HCT116 (cell line): Measurements from ENCODE around the gene WASHC2A. TPM values are rescaled to one million over a fixed set of nuclear protein-coding genes. Genes with fewer than 3 reads are reported as not detected.
"Not testable (repeated sequence)": the region's sequence is repeated elsewhere in the genome, so short reads cannot be mapped to it uniquely, and the experiment has no call there.

Experiments used
- ATAC-seq: fragments of 200-7000 bp; cut with Tn5 transposase; 2 replicates; pipeline ENCODE4 v1.9.1; 2020; ENCODE audit warnings: mild to moderate bottlenecking, moderate library complexity
- BruUV-seq: library from RNA; stranded (reverse); fragments of 400-500 nt; replicated peaks from 2 replicates; lab custom pipeline; 2021; lab: Mats Ljungman, UMichigan
- CTCF ChIA-PET: fragments of 300-600 bp; sonication (Branson Sonifier 250); formaldehyde crosslinking; loops from one replicate; lab custom pipeline; 2021; ENCODE audit warnings: antibody characterized with exemption; lab: Charles Lee
- POLR2A ChIA-PET: fragments of 300-600, 350-600 bp; sonication (Branson Sonifier 250); formaldehyde crosslinking; loops from one replicate; lab custom pipeline; 2021; ENCODE audit warnings: antibody characterized with exemption; lab: Charles Lee
- RAD21 ChIA-PET, 2 experiments: fragments of 300-600 bp; sonication (Branson Sonifier 250); formaldehyde crosslinking; loops; one replicate each; lab custom pipeline; 2023; ENCODE audit warnings: low total read pairs in 2 of 2; ENCODE audit not compliant: uncharacterized antibody in 2 of 2, unreplicated experiment in 2 of 2, low non-redundant PET in 1 of 2; lab: Charles Lee
- DNase-seq: peaks from one replicate; pipeline ENCODE4 v3.0.0-alpha.2; 2010; ENCODE audit warnings: low read depth, low spot score
- H2AFZ ChIP-seq: fragments of 200-600 bp; shearing (Covaris generic), sonication (generic); 2 replicates; pipeline ENCODE4 v1.6.1; 2017; ENCODE audit warnings: low read depth, mixed run types, mixed read lengths, antibody characterized with exemption, low read length; ENCODE audit not compliant: poor library complexity, severe bottlenecking
- H3K27ac ChIP-seq: 2 replicates; pipeline ENCODE4 v1.5.1; 2012; ENCODE audit warnings: low read depth, low read length
- H3K27me3 ChIP-seq: fragments of 200-600 bp; sonication (generic); 2 replicates; pipeline ENCODE4 v1.6.1; 2016; ENCODE audit warnings: mixed run types, low read length, mixed read lengths; ENCODE audit not compliant: insufficient read depth
- H3K36me3 ChIP-seq, 2 experiments: fragments of 200-500 bp in 1 of 2; fragments of 200-600 bp in 1 of 2; sonication (Bioruptor generic) in 1 of 2; sonication (generic) in 1 of 2; 2 replicates each; pipeline versions ENCODE4 v1.5.1 to v1.6.1; 2014 to 2016; ENCODE audit warnings: low read length in 2 of 2, inconsistent platforms in 1 of 2, mixed read lengths in 1 of 2, mixed run types in 1 of 2; ENCODE audit not compliant: insufficient read depth in 2 of 2, control insufficient read depth in 1 of 2
- H3K4me1 ChIP-seq, 2 experiments: fragments of 200-600 bp in 1 of 2; sonication (generic) in 1 of 2; 2 replicates each; pipeline versions ENCODE4 v1.5.1 to v1.6.1; 2012 to 2017; ENCODE audit warnings: low read length in 2 of 2, inconsistent platforms in 1 of 2, mild to moderate bottlenecking in 1 of 2, mixed read lengths in 1 of 2, mixed run types in 1 of 2, moderate library complexity in 1 of 2; ENCODE audit not compliant: insufficient read depth in 2 of 2, control insufficient read depth in 1 of 2
- H3K4me2 ChIP-seq: fragments of 200-600 bp; sonication (generic); 2 replicates; pipeline ENCODE4 v1.6.1; 2017; ENCODE audit warnings: mixed run types, low read length, mixed read lengths
- H3K4me3 ChIP-seq, 2 experiments: fragments of 200-600 bp in 1 of 2; sonication (generic) in 1 of 2; replicated peaks in 1 of 2; 2 replicates each; pipeline ENCODE4 v1.5.1; 2011 to 2016; ENCODE audit warnings: low read length in 2 of 2, control low read depth in 1 of 2, low read depth in 1 of 2, mild to moderate bottlenecking in 1 of 2, mixed read lengths in 1 of 2, mixed run types in 1 of 2
- H3K79me2 ChIP-seq: fragments of 200-600 bp; sonication (generic); 2 replicates; pipeline ENCODE4 v1.6.1; 2017; ENCODE audit warnings: mild to moderate bottlenecking, mixed run types, low read length, moderate library complexity, mixed read lengths; ENCODE audit not compliant: insufficient read depth
- H3K9ac ChIP-seq: fragments of 200-600 bp; sonication (generic); 2 replicates; pipeline ENCODE4 v1.6.1; 2016; ENCODE audit warnings: low read length, mixed read lengths
- H3K9me2 ChIP-seq: fragments of 200-600 bp; sonication (generic), shearing (Covaris generic); 2 replicates; pipeline ENCODE4 v1.6.1; 2017; ENCODE audit warnings: mixed run types, mild to moderate bottlenecking, moderate library complexity; ENCODE audit not compliant: insufficient read depth
- H3K9me3 ChIP-seq, 2 experiments: fragments of 200-500 bp in 1 of 2; fragments of 200-600 bp in 1 of 2; sonication (Bioruptor generic) in 1 of 2; sonication (generic) in 1 of 2; 2 replicates each; pipeline ENCODE4 v1.6.1; 2014 to 2017; ENCODE audit warnings: low read length in 2 of 2, mixed read lengths in 2 of 2, inconsistent platforms in 1 of 2, low read depth in 1 of 2, mild to moderate bottlenecking in 1 of 2, mixed run types in 1 of 2, moderate library complexity in 1 of 2; ENCODE audit not compliant: control insufficient read depth in 1 of 2, insufficient read depth in 1 of 2
- H4K20me1 ChIP-seq: fragments of 200-600 bp; sonication (generic), shearing (Covaris generic); 2 replicates; pipeline ENCODE4 v1.6.1; 2017; ENCODE audit warnings: mixed run types, mild to moderate bottlenecking, moderate library complexity; ENCODE audit not compliant: insufficient read depth
- RAD21 ChIP-seq: IDR thresholded peaks from 2 replicates; pipeline ENCODE4 v1.6.1; 2012; ENCODE audit warnings: low read depth, mild to moderate bottlenecking
- intact Hi-C: fragments of 100-400 bp; cut with micrococcal nuclease; formaldehyde crosslinking; loops from 2 replicates; pipeline ENCODE4 v1.10.0; 2022
- total RNA-seq: library from RNA; stranded (reverse); gene quantifications from one replicate; pipeline ENCODE4 v1.2.1, GENCODE V29; 2021; ENCODE audit not compliant: unreplicated experiment

WASHC2A gene
- total RNA-seq, 1 experiment from 2014 or later = 19.2 TPM

DNA sequence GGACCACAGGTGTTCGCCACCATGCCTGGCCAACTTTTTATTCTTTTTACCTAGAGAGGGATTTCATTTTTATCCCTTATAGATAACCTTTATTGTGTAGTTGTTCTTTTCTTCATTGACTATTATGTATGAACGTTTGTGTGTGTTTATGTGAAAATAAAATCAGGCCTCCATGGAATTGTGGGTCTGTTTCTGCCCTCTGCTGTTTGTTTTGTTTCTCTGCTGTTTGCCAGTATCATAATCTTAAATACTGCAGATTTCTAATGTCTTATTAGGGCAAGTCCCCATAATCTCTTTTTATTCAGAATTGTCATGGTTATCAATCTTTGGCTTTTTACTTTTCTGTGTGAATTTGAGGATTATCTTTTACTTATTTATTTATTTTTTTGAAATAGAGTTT is 7.8 kb downstream of the WASHC2A start:
- H3K9me3 ChIP-seq, DNase-seq, H2AFZ ChIP-seq, H3K27ac ChIP-seq, H3K4me3 ChIP-seq, ATAC-seq, CTCF ChIA-PET, H3K9me2 ChIP-seq, BruUV-seq, H3K27me3 ChIP-seq, POLR2A ChIA-PET, H3K4me1 ChIP-seq, RAD21 ChIA-PET, H3K4me2 ChIP-seq, H3K36me3 ChIP-seq, H3K79me2 ChIP-seq, H4K20me1 ChIP-seq, H3K9ac ChIP-seq, intact Hi-C loops: not testable (repeated sequence)
- TF ChIP-seq RAD21 = peak; percentile 42; the same call in 1 of the 2 replicates

GRCh38 chr10:50091304-50091703 is 23.6 kb downstream of the WASHC2A start:
- POLR2A ChIA-PET, intact Hi-C loops, H3K9me3 ChIP-seq, H3K36me3 ChIP-seq, H3K27ac ChIP-seq, H3K4me2 ChIP-seq, H3K9me2 ChIP-seq, DNase-seq, H3K9ac ChIP-seq, H2AFZ ChIP-seq, H3K79me2 ChIP-seq, H3K4me3 ChIP-seq, CTCF ChIA-PET, H3K4me1 ChIP-seq, ATAC-seq, RAD21 ChIA-PET, H3K27me3 ChIP-seq, BruUV-seq, H4K20me1 ChIP-seq: not testable (repeated sequence)

DNA sequence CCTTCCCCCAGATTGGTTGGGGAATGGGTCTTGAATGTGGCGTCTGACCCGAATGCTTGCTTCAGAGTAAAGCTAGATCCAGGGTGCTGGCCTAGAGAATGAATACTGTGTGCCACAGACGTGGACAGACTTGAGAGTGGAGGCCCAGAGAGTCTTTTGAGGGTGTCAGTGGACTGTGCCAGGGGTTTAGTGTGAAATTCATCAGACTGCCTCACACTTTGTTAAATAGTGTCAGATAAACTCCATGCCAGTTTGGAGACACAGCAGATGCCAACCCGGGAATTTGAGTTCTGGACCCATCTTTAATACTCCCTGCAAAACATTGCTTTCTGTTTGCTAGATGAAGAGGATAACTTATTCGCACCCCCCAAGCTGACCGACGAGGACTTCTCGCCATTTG is 25.2 kb downstream of the WASHC2A start:
- CTCF ChIA-PET, H3K9ac ChIP-seq, H3K36me3 ChIP-seq, RAD21 ChIA-PET, H3K9me3 ChIP-seq, H4K20me1 ChIP-seq, H3K79me2 ChIP-seq, H2AFZ ChIP-seq, BruUV-seq, ATAC-seq, DNase-seq, POLR2A ChIA-PET, H3K27me3 ChIP-seq, intact Hi-C loops, H3K4me1 ChIP-seq, H3K4me2 ChIP-seq, H3K9me2 ChIP-seq, H3K4me3 ChIP-seq, H3K27ac ChIP-seq: not testable (repeated sequence)

GRCh38 chr10:50094630-50095029 is 26.9 kb downstream of the WASHC2A start:
- H3K27me3 ChIP-seq, DNase-seq, POLR2A ChIA-PET, H3K9me3 ChIP-seq, H3K4me2 ChIP-seq, H3K9me2 ChIP-seq, H3K27ac ChIP-seq, H3K9ac ChIP-seq, intact Hi-C loops, BruUV-seq, H3K4me1 ChIP-seq, H4K20me1 ChIP-seq, H3K36me3 ChIP-seq, ATAC-seq, CTCF ChIA-PET, RAD21 ChIA-PET, H3K4me3 ChIP-seq, H3K79me2 ChIP-seq, H2AFZ ChIP-seq: not testable (repeated sequence)
